Loucy (cell line): ENCODE measurements around the gene SIDT2.

Experiments used
- CTCF ChIP-seq: fragments of 200-600 bp; sonication (generic); conservative IDR thresholded peaks from 2 replicates; pipeline ENCODE4 v1.5.1; 2014; ENCODE audit warnings: mild to moderate bottlenecking, antibody characterized with exemption, low read length
- EZH2phosphoT487 ChIP-seq: fragments of 200-600 bp; IDR thresholded peaks from 2 replicates; pipeline ENCODE4 v1.6.1; 2018; ENCODE audit warnings: antibody characterized with exemption, mild to moderate bottlenecking, moderate library complexity, borderline replicate concordance

GRCh38 chr11:117134431-117134830 is 44.1 kb upstream of the SIDT2 start:
- TF ChIP-seq CTCF (no peak), EZH2phosphoT487 (no peak)
